NOMO-1 (cell line): Measurements from ENCODE around the gene DNAJC5.

Source experiments
- DNase-seq, 2 experiments: peaks; one replicate each; lab custom pipeline; 2025; ENCODE audit not compliant: unreplicated experiment in 2 of 2; lab: John Stamatoyannopoulos, UW

DNAJC5 gene

GRCh38 chr20:63939061-63939935 is 44.4 kb downstream of the DNAJC5 start:
- DNase-seq, result no peak

- no peak for DNase-seq
Observed at GRCh38 chr20:63940071-63940471, 45.1 kb downstream of the DNAJC5 start.

GRCh38 chr20:63940472-63941266 is 45.7 kb downstream of the DNAJC5 start:
- no peak for DNase-seq

DNA sequence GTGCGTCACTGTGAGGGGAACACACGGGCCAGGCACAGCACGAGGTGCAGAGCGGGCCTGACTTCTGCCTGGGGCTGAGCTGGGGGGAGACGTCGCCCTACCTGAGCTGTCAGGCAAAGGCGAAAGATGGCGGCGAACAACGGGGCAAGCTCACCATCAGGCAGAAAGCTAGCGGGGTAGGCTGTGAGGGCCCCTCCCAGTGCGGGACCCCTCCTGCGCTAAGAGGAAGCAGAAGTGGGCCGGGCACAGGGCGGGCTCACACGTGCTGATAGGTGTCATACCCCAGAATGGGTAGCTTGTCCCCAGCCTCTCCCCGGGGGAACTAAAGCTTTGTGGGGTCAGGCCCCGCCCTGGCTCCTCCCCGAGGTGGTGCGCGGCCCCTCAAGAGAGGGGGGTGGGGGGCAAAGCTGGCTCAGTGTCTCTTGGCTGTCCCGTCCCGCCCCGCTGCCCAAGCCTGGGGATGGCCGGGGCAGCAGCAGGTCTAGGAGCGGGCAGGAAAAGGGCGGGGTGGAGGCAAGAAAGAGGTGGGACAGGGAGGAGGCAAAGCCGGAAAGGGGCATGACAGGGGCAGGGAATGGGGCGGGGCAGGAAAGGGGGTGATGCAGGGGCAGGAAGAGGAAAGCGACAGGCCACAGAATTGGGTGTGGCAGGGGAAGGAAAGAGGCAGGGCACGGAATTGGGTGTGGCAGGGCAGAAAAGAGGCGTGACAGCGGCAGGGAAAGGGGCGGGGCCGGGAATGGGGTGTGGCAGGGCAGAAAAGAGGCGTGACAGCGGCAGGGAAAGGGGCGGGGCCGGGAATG is 46.6 kb downstream of the DNAJC5 start:
- peak; percentile 41 to 86 for DNase-seq

DNA sequence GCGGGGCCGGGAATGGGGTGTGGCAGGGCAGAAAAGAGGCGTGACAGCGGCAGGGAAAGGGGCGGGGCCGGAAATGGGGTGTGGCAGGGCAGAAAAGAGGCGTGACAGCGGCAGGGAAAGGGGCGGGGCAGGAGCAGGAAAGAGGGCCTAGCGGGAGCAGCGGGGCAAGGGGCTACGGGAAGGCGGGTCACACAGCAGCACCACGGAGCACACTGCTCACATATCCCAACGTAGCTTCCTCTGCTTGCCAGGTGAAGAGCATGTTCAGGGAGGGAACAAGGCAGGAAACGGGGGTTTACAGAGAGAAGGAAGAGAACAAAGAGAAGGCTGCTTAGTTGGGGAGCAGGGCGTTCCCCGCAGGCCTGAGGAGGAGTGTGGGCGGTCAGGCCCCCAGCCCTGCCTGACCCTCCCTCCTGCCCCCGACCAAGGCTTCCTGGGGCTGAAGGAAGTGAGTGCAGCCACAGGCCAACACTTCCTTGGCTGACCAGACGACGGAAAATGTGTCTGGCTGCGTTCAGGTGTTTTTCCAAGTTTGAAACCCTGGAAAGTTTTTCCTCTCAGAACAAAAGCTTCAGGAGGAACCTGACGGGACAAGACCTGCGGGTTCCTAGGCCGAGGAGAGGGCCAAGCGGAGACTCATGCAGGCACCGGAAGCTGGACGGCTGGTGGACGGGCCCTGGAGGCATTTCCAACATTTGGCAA is 47.5 kb downstream of the DNAJC5 start:
- peak; percentile 12 to 39 for DNase-seq

DNA sequence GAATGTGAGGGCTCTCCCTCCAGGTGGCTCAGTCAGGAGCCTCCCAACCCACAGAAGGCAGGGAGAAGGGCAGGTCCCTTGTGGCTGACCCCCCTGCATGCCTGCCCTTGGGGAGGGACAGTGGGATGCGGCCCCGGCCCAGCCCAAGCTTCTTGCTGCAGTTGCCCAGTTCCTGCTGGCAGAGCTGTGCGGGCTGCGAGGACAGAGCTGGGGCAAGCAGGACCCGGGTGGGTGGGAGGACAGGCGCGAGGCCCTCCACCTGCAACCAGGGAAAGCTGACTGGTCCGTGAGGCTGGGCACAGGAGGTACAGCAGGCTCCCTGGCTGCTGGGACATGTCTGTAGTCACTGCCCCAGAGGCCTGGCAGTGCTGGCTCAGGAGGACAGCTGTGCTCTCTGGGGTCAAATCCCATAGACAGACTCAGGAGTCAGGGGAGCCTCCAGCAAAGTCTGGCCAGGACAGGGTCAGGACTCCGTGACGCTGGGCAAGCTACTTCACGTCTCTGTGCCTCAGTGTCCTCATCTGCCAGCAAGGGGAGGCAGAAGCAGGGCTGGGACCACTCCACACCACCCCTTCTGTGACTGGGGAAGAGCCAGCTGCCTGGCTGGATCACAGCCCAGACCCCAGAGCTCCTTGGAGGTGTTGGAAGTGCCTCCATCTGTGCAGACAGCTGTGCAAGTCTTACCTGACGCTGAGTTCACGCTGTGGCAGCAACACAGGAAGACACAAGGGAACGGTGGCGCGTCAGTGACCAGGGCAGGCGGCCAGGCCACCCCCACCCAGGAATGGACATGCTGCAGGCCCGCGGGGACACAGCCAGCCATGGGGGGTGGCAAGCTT is 48.3 kb downstream of the DNAJC5 start:
- DNase-seq, result no peak

GRCh38 chr20:63943808-63944077 is 48.8 kb downstream of the DNAJC5 start:
- DNase-seq, result no peak

- DNase-seq, result no peak
Observed at GRCh38 chr20:63944078-63944941, 49.4 kb downstream of the DNAJC5 start.

DNA sequence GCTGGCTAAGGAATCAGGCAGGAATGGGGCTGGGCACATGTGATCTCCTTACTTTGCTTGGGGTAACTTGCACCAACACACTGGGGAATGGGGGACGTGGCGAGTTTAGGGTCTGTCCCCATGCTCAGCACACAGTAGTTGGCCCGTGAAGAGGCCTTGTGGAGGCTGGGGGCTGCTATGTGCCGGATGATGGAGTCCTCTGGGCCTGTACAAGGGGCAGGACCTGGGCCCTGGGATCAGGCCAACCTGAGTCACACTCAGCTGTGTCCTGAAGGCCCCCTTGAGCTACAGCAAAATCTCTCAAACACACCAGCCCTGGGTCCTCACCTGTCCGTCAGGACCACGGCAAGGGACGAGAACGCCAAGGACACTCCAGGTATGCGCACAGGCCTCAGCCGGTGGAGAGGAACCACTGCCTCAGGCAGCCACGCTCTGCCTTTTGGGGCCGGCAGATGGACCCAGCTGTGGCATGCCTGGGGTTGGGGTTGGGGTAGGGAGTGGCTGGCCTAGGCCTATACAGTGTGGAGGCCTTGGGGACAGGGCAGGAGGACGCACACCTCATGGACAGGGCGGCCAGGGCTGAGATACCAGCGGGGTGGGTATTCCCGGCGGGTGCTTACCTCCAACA is 50.2 kb downstream of the DNAJC5 start:
- DNase-seq, result no peak

GRCh38 chr20:63945921-63946920 is 51.3 kb downstream of the DNAJC5 start:
- no peak for DNase-seq

- DNase-seq, result no peak
Observed at GRCh38 chr20:63946986-63947637, 52.2 kb downstream of the DNAJC5 start.

- no peak for DNase-seq
Observed at GRCh38 chr20:63947638-63948456, 52.9 kb downstream of the DNAJC5 start.

GRCh38 chr20:63950701-63951397 is 55.9 kb downstream of the DNAJC5 start:
- no peak for DNase-seq

GRCh38 chr20:63951398-63952209 is 56.7 kb downstream of the DNAJC5 start:
- DNase-seq, result no peak

DNA sequence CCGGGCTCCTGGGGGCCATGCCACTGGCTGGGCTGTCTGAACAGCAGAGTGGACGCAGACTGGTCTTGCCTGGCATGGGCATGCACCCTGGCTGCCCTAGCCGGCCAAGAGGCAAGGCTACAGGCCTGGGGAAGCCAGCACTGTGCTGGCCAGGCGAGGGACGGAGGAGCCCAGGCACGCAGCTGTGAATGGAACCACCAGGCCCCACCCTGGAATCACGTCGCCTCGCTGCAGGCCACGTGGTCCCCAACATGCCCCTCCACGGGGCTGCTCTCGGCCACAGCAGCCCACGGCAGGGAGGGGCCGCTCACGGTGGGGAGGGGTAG is 57.2 kb downstream of the DNAJC5 start:
- no peak for DNase-seq
